Measurements from ENCODE around the gene WWC2. TPM values are rescaled to one million over a fixed set of nuclear protein-coding genes. Genes with fewer than 3 reads are reported as not detected.

WWC2 gene
- total RNA-seq, 1 experiment from 2014 or later: 39.1 TPM

GRCh38 chr4:183229397-183229796, 130.3 kb downstream of the WWC2 start:
- no peak for TF ChIP-seq POLR2A (IDR thresholded peaks at IDR 0.05; ENCODE audit: borderline replicate concordance, extremely low read depth, insufficient read depth, insufficient read length)
- no peak for TF ChIP-seq POLR2AphosphoS5 (IDR thresholded peaks at IDR 0.05; ENCODE audit: low read depth, low read length)
- no peak for TF ChIP-seq YY1 (IDR thresholded peaks at IDR 0.05; ENCODE audit: extremely low read depth, insufficient replicate concordance, low read depth, low read length)
- no peak for TF ChIP-seq TCF7L2 (IDR thresholded peaks at IDR 0.05; ENCODE audit: borderline replicate concordance, extremely low read depth, insufficient read depth, insufficient read length)
- no peak for TF ChIP-seq REST (IDR thresholded peaks at IDR 0.05; ENCODE audit: low read depth)
- TF ChIP-seq ZBTB33 (IDR thresholded peaks at IDR 0.05; ENCODE audit: extremely low read depth, insufficient replicate concordance, low read length): no peak
- TF ChIP-seq JUND (IDR thresholded peaks at IDR 0.05): no peak
- TF ChIP-seq EZH2phosphoT487 (IDR thresholded peaks at IDR 0.05; ENCODE audit: borderline replicate concordance): no peak
- TF ChIP-seq SRF (IDR thresholded peaks at IDR 0.05; ENCODE audit: low read depth): no peak
- TF ChIP-seq ZFX (IDR thresholded peaks at IDR 0.05): no peak
- TF ChIP-seq SP1 (IDR thresholded peaks at IDR 0.05; ENCODE audit: low read depth): no peak
- TF ChIP-seq EZH2 (IDR thresholded peaks at IDR 0.05): no peak
- no peak for TF ChIP-seq FOSL1 (IDR thresholded peaks at IDR 0.05; ENCODE audit: low read depth)
- TF ChIP-seq ATF3 (IDR thresholded peaks at IDR 0.05): no peak
- TF ChIP-seq MAX (IDR thresholded peaks at IDR 0.05): no peak
- TF ChIP-seq CEBPB (IDR thresholded peaks at IDR 0.05; ENCODE audit: low read depth): no peak
- CTCF ChIA-PET: no interaction called here
- no peak for ATAC-seq
- Histone ChIP-seq H3K27ac (ENCODE audit: low read depth, low read length) (no peak overlapping the region), H3K4me3 (replicated peaks in 1 of 2; ENCODE audit: low read depth in 1 of 2, low read length in 2 of 2) (no peak overlapping the region), H3K27me3 (ENCODE audit: insufficient read depth, low read length) (no peaks in the 10 kb centered on the region), H3K4me1 (ENCODE audit: control insufficient read depth in 1 of 2, insufficient read depth in 2 of 2, low read length in 2 of 2) (0 out of 4 replicates have a peak, but pooled peaks cover 0 to 4% of the 10 kb centered on the region in 2 experiments), H3K9ac (ENCODE audit: low read length) (no peak overlapping the region), H4K20me1 (ENCODE audit: insufficient read depth) (no peaks in the 10 kb centered on the region), H3K36me3 (ENCODE audit: control insufficient read depth in 1 of 2, insufficient read depth in 2 of 2, low read length in 2 of 2) (no peaks in the 10 kb centered on the region), H3K4me2 (ENCODE audit: low read length) (no peak overlapping the region), H3K9me2 (ENCODE audit: insufficient read depth) (no peaks in the 10 kb centered on the region), H2AFZ (ENCODE audit: low read depth, low read length, poor library complexity, severe bottlenecking) (no peak overlapping the region), H3K9me3 (ENCODE audit: control insufficient read depth in 1 of 2, insufficient read depth in 1 of 2, low read depth in 1 of 2, low read length in 2 of 2) (no peaks in the 10 kb centered on the region), H3K79me2 (ENCODE audit: insufficient read depth, low read length) (0 out of 2 replicates have a peak, but pooled peaks cover under 1% of the 10 kb centered on the region)
- intact Hi-C loops (cut with micrococcal nuclease): no loop called here
- no TSS peak for BruUV-seq (replicated peaks)
- RAD21 ChIA-PET (ENCODE audit: low non-redundant PET in 1 of 2, low total read pairs in 2 of 2, uncharacterized antibody in 2 of 2, unreplicated experiment in 2 of 2): no interaction called here
- no peak for DNase-seq (ENCODE audit: low read depth, low spot score)
- POLR2A ChIA-PET: no interaction called here
